HUDEP-2 (cell line): ENCODE data around the gene CDK15.
A peak's percentile ranks its signal among the peaks of the same experiment; 100 is the strongest.
"Not testable (repeated sequence)": the region's sequence is repeated elsewhere in the genome, so short reads cannot be mapped to it uniquely, and the experiment has no call there.

Experiments
- DNase-seq, 76 experiments: peaks; one replicate each; lab custom pipeline; 2025; ENCODE audit not compliant: unreplicated experiment in 76 of 76; lab: John Stamatoyannopoulos, UW

CDK15 gene

DNA sequence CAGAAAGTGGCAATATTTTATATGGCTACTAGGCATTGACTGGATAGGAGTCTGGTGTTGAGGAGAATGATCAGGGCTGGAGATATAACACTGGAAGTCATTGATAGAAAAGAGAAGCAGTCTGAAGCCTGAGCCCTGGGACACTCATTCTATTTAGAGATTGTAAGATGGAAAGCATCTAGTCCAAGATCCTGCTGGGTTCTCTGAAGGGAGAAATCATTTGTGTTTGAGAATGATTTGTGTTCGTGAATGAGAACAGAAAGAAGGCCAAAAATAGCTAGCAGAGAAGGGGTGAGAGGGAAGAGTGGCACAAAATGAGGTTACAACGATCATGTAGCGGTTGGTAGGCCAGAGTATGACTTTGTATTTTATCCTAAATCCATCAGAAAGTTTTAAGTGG, 18.0 kb upstream of the CDK15 start:
- no peak for DNase-seq

GRCh38 chr2:201789395-201789794, 16.9 kb upstream of the CDK15 start:
- DNase-seq = no peak

DNA sequence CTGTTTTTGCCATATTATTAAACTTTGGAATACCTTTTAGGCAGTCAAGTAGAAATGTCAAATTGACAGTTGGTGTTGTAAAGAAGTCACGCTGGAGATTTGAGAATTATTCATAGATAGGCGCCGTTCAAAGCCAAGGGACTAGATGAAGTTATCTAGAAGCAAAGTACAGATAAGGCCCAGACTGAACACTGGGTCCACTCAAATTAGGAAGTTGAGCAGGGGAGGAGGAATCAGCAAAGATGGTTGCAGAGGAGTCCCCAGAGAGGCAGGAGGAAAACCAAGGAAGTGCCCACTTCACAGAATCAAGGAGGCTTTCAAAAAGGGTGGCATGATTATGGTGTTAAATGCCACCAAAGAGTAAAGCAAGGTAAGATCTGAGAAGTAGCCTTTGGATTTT, 16.0 kb upstream of the CDK15 start:
- DNase-seq = peak in 36 of 76 experiments; percentile 6 to 64 (median 34)

GRCh38 chr2:201790989-201791388, 15.3 kb upstream of the CDK15 start:
- no peak for DNase-seq

- DNase-seq = no peak
These were observed 12.7 kb upstream of the CDK15 start for GRCh38 chr2:201793631-201794030.

DNA sequence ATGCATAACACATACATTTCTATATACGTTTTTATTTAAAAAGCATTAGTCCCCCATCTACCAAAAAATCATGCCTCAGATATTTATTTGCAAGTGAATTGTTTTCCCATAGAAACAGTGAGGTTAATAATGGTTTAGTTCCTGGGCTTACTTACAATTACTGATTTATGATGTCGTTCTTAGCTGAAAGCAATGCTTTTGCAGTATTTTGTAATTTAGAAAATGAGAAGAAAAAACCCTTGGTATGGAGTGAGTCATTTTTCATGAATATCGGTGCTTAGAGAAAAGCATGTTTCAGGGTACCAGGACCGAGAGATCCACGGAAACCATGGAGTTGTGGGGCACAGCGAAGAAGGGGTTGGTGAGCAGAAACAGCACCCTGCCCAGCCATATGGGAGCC, 12.0 kb upstream of the CDK15 start:
- DNase-seq = no peak

DNA sequence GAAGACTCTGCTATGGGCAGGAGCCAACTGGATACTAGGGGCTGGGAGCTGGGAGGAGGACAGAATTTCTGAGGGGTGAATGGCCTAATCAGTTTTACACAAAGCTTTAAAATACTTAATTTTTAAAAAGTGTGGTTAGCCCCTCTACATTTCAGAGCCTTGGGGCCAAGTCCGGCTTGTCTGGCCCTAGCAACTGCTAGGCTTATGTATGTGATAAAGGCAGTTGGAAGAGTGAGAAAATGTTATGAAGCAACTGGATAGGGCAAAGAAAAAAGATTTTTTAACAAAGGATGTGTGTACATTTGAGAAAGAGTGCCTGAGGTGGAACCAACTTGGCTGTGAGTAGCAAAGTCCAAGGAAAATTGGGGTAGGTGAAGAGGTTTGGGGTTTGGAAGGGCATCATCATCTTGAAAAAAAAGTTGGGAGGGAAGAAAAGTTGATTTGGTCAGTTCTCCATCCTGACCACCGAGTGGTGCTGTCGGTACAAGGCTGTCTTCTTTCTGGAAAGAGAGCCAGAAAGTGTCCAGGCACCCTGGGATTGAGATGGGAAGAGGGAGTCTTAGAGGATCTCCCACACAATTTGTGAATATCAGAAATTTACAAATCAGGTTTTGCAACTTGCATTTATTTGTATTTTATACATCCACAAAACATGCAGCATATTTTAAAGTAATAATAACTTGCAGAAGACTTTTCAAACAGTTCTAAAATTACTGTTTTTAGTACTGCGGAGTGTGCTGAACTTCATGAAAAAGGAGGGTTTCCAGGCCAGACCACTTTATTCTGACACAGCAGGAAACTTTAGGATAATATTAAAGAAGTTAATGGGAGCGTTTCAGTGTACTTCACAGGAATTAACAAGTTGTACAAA, 10.5 kb upstream of the CDK15 start:
- DNase-seq = peak in 12 of 76 experiments; percentile 11 to 43 (median 30)

DNA sequence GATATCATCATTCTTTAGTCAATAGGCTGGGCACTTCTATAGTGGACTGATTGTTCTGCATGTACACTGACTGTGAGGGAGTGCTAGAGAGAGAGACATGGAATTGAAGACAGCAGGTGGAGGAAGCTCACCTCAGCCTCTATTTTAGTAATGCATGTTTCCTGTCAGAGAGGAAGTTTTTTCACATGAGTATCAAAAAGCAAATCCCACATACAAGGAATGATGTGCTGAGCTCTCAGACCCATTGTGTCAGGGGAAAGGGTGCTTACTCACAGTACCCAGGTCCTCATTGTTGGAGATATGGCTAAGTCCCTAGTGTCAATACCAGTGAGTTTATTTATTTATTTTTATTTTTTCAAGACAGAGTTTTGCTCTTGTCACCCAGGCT, 9.9 kb upstream of the CDK15 start:
- DNase-seq = no peak

DNA sequence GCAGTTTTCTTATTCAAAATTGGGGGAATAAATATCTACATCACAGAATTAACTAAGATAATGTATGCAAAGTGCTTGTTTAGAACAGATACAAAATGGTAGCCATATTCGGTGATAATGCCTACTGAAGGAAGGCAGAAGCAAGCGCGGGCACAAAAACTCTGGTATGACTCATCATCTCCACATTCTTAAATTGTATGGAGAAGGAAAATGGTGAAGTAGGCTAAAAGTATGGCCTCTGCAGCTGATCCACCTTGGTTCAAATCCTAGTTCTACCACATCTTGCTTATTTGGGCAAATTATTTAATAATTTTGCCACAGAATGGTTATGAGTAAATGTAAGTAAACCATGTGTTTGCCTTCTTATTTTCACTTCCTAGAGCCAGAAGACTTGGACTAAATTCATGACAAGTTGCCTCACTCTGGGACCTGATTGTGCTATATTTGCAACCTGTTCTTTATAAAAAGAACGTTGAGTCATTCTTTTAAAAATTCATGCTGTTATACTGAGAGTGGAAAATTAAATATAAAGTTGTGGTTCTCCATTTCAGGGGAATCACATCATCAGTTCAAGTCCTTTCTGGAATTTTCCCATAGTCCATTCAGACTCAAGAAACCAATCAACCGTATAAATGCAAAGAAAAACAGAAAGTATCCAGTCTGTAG, 9.0 kb upstream of the CDK15 start:
- no peak for DNase-seq

DNA sequence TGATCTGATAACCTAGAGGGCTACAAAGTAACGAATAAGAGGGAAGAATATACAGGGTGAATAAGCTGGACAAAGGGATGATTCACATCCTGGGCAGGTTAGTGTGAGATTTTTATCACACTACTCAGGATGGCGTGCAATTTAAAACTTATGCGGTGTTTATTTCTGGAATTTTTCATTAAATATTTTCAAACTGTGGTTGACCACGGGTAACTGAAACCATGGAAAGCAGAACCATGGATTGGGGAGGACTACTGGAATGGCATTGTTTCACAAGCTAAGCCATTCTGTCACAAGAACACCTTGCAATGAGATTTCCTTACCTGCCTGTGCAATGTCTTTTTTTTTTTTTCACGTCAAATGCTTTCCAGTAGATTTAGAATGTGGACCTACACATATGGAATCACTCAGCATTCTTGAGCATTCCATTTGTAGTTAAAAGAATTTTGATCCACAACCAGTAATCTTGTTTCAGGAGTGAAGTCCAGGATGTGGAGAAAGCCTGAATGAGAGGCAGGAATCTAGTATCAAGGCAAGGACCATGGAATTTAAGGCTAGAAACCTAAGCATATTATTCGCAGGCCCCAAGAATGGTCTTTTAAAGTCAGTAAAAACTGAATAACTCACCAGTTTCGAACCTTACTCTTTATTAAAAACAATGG, 8.0 kb upstream of the CDK15 start:
- no peak for DNase-seq

- not testable (repeated sequence) for DNase-seq
These were observed 7.4 kb upstream of the CDK15 start for GRCh38 chr2:201798914-201799285.

DNA sequence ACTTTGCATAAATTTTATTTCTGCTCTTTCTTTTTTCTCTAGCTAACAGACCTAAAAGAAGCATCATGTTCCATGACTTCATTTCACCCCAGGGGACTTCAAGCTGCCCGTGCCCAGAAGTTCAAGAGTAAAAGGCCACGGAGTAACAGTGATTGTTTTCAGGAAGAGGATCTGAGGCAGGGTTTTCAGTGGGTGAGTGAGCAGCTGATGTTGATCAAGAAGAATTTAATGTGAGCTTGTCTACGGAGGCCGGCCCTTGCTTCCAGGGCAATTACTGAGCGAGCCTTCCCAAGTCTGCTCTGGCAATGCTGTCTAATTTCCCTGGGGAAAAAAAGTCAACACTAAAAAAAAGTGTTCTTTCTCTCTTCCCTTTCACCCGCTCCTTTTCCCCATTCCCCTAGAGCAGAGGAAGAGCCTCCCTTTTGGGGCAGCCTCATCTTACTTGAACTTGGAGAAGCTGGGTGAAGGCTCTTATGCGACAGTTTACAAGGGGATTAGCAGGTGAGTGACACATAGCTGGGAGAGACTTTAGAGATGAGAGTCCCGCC, 1.2 kb downstream of the CDK15 start:
- no peak for DNase-seq

- DNase-seq = no peak
These were observed 1.7 kb downstream of the CDK15 start for GRCh38 chr2:201808027-201808426.

- no peak for DNase-seq
These were observed 3.3 kb downstream of the CDK15 start for GRCh38 chr2:201809633-201810032.

DNA sequence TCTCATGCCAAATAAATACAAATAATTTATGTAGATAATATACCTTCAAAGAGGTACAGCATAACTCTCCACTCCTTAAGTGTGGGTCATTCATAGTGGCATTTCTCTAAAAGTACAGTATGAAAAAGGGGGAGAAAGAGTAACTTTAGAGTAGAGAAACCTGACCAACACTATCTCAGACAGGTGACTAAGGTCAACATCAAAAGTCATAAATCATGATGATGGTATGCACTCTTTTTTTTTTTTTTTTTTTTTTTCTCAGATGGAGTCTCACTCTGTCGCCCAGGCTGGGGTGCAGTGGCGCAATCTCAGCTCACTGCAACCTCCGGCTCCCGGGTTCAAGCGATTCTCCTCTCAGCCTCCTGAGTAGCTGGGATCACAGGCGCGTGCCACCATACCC, 4.3 kb downstream of the CDK15 start:
- not testable (repeated sequence) for DNase-seq

GRCh38 chr2:201813996-201814760, 7.8 kb downstream of the CDK15 start:
- no peak for DNase-seq

GRCh38 chr2:201816657-201817575, 10.6 kb downstream of the CDK15 start:
- no peak for DNase-seq

DNA sequence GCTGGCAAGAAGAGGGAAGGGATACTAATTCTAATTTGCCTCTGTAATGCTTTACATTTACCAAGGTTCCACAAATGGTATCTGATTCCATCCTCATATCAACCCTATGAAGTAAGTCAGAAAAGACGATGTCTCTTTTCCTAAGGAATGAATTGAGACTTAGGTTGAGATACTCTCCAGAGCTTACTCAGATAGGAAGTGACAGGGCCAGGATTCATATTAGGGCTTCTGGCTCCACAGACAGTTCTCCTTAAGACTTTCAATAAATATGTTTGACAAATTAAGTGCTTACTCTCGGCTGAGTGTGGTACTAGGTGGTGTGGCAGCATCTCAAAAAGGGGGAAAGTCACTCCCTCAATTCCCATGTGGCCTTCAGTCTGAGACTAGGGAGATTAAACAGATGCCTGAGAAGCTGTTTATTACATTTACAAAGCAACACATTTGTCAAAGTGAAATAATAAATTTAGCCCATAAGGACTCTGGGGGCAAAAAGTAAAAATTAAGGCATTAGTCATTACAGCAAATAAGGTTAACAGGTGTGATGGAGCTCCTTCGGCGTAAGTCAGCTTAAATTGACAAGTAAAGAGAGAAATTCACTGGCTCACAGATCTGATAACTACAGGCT, 14.2 kb downstream of the CDK15 start:
- no peak for DNase-seq

DNA sequence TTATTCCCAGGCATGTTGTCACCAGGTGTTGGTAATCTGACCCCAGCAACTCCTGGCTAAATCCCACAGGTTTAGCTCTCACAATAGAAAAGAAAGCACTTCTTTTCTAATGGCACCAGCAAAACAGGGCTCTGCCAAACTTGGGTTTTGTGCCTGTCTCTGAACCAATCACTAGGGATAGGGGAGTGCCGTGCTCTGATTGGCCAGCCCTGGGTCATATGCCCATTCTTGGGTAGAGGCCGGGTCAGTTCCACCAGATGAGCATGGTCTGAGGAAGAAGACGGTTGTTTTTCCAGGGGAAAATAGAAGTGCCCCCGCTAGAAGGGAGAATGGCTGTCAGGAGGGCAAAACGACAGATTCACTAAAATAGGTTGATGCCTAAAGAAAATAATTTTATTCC, 14.7 kb downstream of the CDK15 start:
- no peak for DNase-seq
